Erythroblast (primary cell): ENCODE measurements around the gene AHNAK2.
"Not testable (repeated sequence)": the region's sequence is repeated elsewhere in the genome, so short reads cannot be mapped to it uniquely, and the experiment has no call there.

Experiments used
- GATA1 ChIP-seq: IDR thresholded peaks from 2 replicates; pipeline ENCODE4 v1.6.1; 2011; ENCODE audit warnings: low read depth, mild to moderate bottlenecking, control low read depth, low read length, moderate library complexity
- POLR2A ChIP-seq: IDR thresholded peaks from 2 replicates; pipeline ENCODE4 v1.6.1; 2011; ENCODE audit warnings: mild to moderate bottlenecking, low read length

DNA sequence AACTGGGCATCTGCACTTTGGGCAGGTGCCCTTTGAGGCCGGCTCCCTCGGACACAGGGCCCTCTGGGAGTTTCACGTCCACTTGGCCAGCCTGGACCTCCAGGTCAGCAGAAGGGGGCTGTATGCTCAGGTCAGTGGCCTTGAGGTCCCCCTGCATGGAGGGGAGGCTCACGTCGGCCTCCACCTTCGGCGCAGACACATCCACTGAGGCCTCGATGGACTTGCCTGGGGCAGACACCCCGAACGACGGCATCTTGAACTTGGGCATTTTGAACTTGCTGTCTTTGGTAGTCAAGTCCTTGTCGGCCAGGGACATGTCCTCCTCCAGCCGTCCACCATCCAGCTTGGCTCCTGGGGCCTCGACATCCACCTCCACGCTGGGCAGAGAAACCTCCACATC is 27.5 kb downstream of the AHNAK2 start:
- not testable (repeated sequence) for TF ChIP-seq POLR2A, GATA1
